ENCODE data around the gene CYP4F8. TPM values are rescaled to one million over a fixed set of nuclear protein-coding genes. Genes with fewer than 3 reads are reported as not detected.

Gene CYP4F8
- total RNA-seq (2014; rRNA removed; shearing (Covaris generic)): not detected in 2 replicates
- polyA plus RNA-seq (2016; fragmentation: Nextera tagmentation; extraction: Ambion mirVana): not detected in 2 replicates

GRCh38 chr19:15614507-15615379, at the start of gene CYP4F8:
TSS of gene CYP4F8 (plus strand) at chr19:15615218. CDS start at chr19:15615617, 399 bp downstream.
- no peaks in the 10 kb centered on the region for H3K9me2 ChIP-seq (ENCODE audit: insufficient read depth)
- H3K4me2 ChIP-seq (ENCODE audit: unreplicated experiment): no peak within 1 kb of the TSS
- in situ Hi-C loops (cut with MboI): no loop called here

GRCh38 chr19:15570420-15570819, 44.6 kb upstream of the CYP4F8 start:
- H3K36me3 ChIP-seq (ENCODE audit: low read depth): no peaks in the 10 kb centered on the region
- WGBS, 2 experiments (ENCODE audit: low coverage in 1 of 2, low lambda C conversion rate in 2 of 2, missing lambda C conversion rate in 2 of 2): 35 to 46% methylated on average over 3 of the region's 3 CpGs
- in situ Hi-C loops (cut with MboI): no loop called here
- H3K9me2 ChIP-seq (ENCODE audit: insufficient read depth): no peaks in the 10 kb centered on the region
- no peaks in the 10 kb centered on the region for H3F3A ChIP-seq (ENCODE audit: insufficient read depth)
- DNase-seq: no peak
- no peaks in the 10 kb centered on the region for H3K9me3 ChIP-seq (ENCODE audit: low read depth)
- no peaks in the 10 kb centered on the region for H3K79me2 ChIP-seq (ENCODE audit: insufficient read depth)
- H3K4me1 ChIP-seq (ENCODE audit: insufficient read depth): no peaks in the 10 kb centered on the region
- no peak overlapping the region for H3K4me3 ChIP-seq
- TF ChIP-seq EZH2 (IDR thresholded peaks at IDR 0.05; ENCODE audit: insufficient read depth, poor library complexity, severe bottlenecking) (no peak), EZH2phosphoT487 (IDR thresholded peaks at IDR 0.05; ENCODE audit: insufficient read depth, low read depth) (no peak)
- H3K27me3 ChIP-seq (replicated peaks; ENCODE audit: insufficient read depth): peaks cover 9% of the 10 kb centered on the region
- no peak overlapping the region for H3K9ac ChIP-seq
- H3K4me2 ChIP-seq (ENCODE audit: unreplicated experiment): no peak overlapping the region
- no peak overlapping the region for H2AFZ ChIP-seq
- H3K27ac ChIP-seq: no peak overlapping the region
- no peaks in the 10 kb centered on the region for H4K20me1 ChIP-seq (ENCODE audit: insufficient read depth)

More at GRCh38 chr19:15614507-15615379, at the start of gene CYP4F8:
- DNase-seq: no peak
- WGBS, 2 experiments (ENCODE audit: low coverage in 1 of 2, low lambda C conversion rate in 2 of 2, missing lambda C conversion rate in 2 of 2): 19 to 27% methylated on average over 7 to 8 of the region's 8 CpGs
- no peaks in the 10 kb centered on the region for H3K36me3 ChIP-seq (ENCODE audit: low read depth)
- H3K9ac ChIP-seq: no peak within 1 kb of the TSS
- no peak within 1 kb of the TSS for H3K4me3 ChIP-seq
- H3K27ac ChIP-seq: no peak within 1 kb of the TSS
- no peaks in the 10 kb centered on the region for H3K79me2 ChIP-seq (ENCODE audit: insufficient read depth)
- H2AFZ ChIP-seq: no peak within 1 kb of the TSS
- no peaks in the 10 kb centered on the region for H3K27me3 ChIP-seq (replicated peaks; ENCODE audit: insufficient read depth)
- no peaks in the 10 kb centered on the region for H3K9me3 ChIP-seq (ENCODE audit: low read depth)
- TF ChIP-seq EZH2 (IDR thresholded peaks at IDR 0.05; ENCODE audit: insufficient read depth, poor library complexity, severe bottlenecking): no peak
- TF ChIP-seq EZH2phosphoT487 (IDR thresholded peaks at IDR 0.05; ENCODE audit: insufficient read depth, low read depth): no peak
- H4K20me1 ChIP-seq (ENCODE audit: insufficient read depth): no peaks in the 10 kb centered on the region
- no peaks in the 10 kb centered on the region for H3K4me1 ChIP-seq (ENCODE audit: insufficient read depth)
- no peaks in the 10 kb centered on the region for H3F3A ChIP-seq (ENCODE audit: insufficient read depth)

- H2AFZ ChIP-seq: no peak overlapping the region
- no peak overlapping the region for H3K9ac ChIP-seq
- no peaks in the 10 kb centered on the region for H3K9me2 ChIP-seq (ENCODE audit: insufficient read depth)
- H3K4me3 ChIP-seq: no peak overlapping the region
- H3F3A ChIP-seq (ENCODE audit: insufficient read depth): no peaks in the 10 kb centered on the region
- H4K20me1 ChIP-seq (ENCODE audit: insufficient read depth): no peaks in the 10 kb centered on the region
- in situ Hi-C loops (cut with MboI): no loop called here
- H3K27ac ChIP-seq: no peak overlapping the region
- 6 to 16% methylated on average over 6 of the region's 6 CpGs for whole genome bisulfite sequencing, 2 experiments (ENCODE audit: low coverage in 1 of 2, low lambda C conversion rate in 2 of 2, missing lambda C conversion rate in 2 of 2)
- H3K79me2 ChIP-seq (ENCODE audit: insufficient read depth): no peaks in the 10 kb centered on the region
- no peaks in the 10 kb centered on the region for H3K4me1 ChIP-seq (ENCODE audit: insufficient read depth)
- no peaks in the 10 kb centered on the region for H3K9me3 ChIP-seq (ENCODE audit: low read depth)
- H3K36me3 ChIP-seq (ENCODE audit: low read depth): no peaks in the 10 kb centered on the region
- H3K27me3 ChIP-seq (replicated peaks; ENCODE audit: insufficient read depth): peaks cover 7% of the 10 kb centered on the region
- DNase-seq: no peak
- TF ChIP-seq EZH2phosphoT487 (IDR thresholded peaks at IDR 0.05; ENCODE audit: insufficient read depth, low read depth): no peak
- no peak for TF ChIP-seq EZH2 (IDR thresholded peaks at IDR 0.05; ENCODE audit: insufficient read depth, poor library complexity, severe bottlenecking)
- H3K4me2 ChIP-seq (ENCODE audit: unreplicated experiment): no peak overlapping the region
These were observed 39.6 kb upstream of the CYP4F8 start for GRCh38 chr19:15575406-15575805.

GRCh38 chr19:15576526-15577156, 38.4 kb upstream of the CYP4F8 start:
- H2AFZ ChIP-seq: no peak overlapping the region
- no peak overlapping the region for H3K9ac ChIP-seq
- no peaks in the 10 kb centered on the region for H3K36me3 ChIP-seq (ENCODE audit: low read depth)
- DNase-seq: no peak
- H3K4me3 ChIP-seq: no peak overlapping the region
- H3K9me3 ChIP-seq (ENCODE audit: low read depth): no peaks in the 10 kb centered on the region
- no peak overlapping the region for H3K4me2 ChIP-seq (ENCODE audit: unreplicated experiment)
- H3K27ac ChIP-seq: no peak overlapping the region
- H3F3A ChIP-seq (ENCODE audit: insufficient read depth): no peaks in the 10 kb centered on the region
- peaks cover 11% of the 10 kb centered on the region for H3K27me3 ChIP-seq (replicated peaks; ENCODE audit: insufficient read depth)
- no peaks in the 10 kb centered on the region for H3K4me1 ChIP-seq (ENCODE audit: insufficient read depth)
- in situ Hi-C loops (cut with MboI): no loop called here
- 44 to 49% methylated on average over 12 of the region's 12 CpGs for WGBS, 2 experiments (ENCODE audit: low coverage in 1 of 2, low lambda C conversion rate in 2 of 2, missing lambda C conversion rate in 2 of 2)
- no peaks in the 10 kb centered on the region for H4K20me1 ChIP-seq (ENCODE audit: insufficient read depth)
- TF ChIP-seq EZH2phosphoT487 (IDR thresholded peaks at IDR 0.05; ENCODE audit: insufficient read depth, low read depth): no peak
- no peak for TF ChIP-seq EZH2 (IDR thresholded peaks at IDR 0.05; ENCODE audit: insufficient read depth, poor library complexity, severe bottlenecking)
- no peaks in the 10 kb centered on the region for H3K9me2 ChIP-seq (ENCODE audit: insufficient read depth)
- no peaks in the 10 kb centered on the region for H3K79me2 ChIP-seq (ENCODE audit: insufficient read depth)
